Small intestine (tissue), 7 donors: ENCODE data around the gene ORAI2. TPM values are rescaled to one million over a fixed set of nuclear protein-coding genes. Genes with fewer than 3 reads are reported as not detected.
A peak's percentile ranks its signal among the peaks of the same experiment; 100 is the strongest.
"Not testable (repeated sequence)": the region's sequence is repeated elsewhere in the genome, so short reads cannot be mapped to it uniquely, and the experiment has no call there.

ENCODE experiments used
- DNase-seq, 2 donors: peaks; one replicate each; pipeline versions ENCODE4 v3.0.0 to v3.0.0-alpha.2; 2013
- FAIRE-seq: peaks from 2 replicates; lab custom pipeline; 2012; peaks lifted over from hg19 to GRCh38; lab: Jason Lieb, UNC
- H3K27ac ChIP-seq, 3 donors: one replicate each; pipeline ENCODE4 v1.5.1; 2013; ENCODE audit warnings: low read length in 2 of 3, mild to moderate bottlenecking in 2 of 3, control low read depth in 1 of 3, inconsistent platforms in 1 of 3, low read depth in 1 of 3, moderate library complexity in 1 of 3
- H3K27me3 ChIP-seq, 3 donors: one replicate each; pipeline ENCODE4 v1.6.1; 2013; ENCODE audit warnings: low read length in 3 of 3, inconsistent platforms in 1 of 3; ENCODE audit not compliant: control insufficient read depth in 3 of 3, insufficient read depth in 3 of 3
- H3K36me3 ChIP-seq, 3 donors: one replicate each; pipeline ENCODE4 v1.6.1; 2013; ENCODE audit warnings: low read length in 3 of 3, inconsistent platforms in 1 of 3, low read depth in 1 of 3, mild to moderate bottlenecking in 1 of 3, moderate library complexity in 1 of 3; ENCODE audit not compliant: control insufficient read depth in 3 of 3, insufficient read depth in 2 of 3
- H3K4me1 ChIP-seq, 3 donors: one replicate each; pipeline ENCODE4 v1.6.1; 2013; ENCODE audit warnings: low read length in 2 of 3, inconsistent platforms in 1 of 3, low read depth in 1 of 3, mild to moderate bottlenecking in 1 of 3, moderate library complexity in 1 of 3; ENCODE audit not compliant: control insufficient read depth in 3 of 3, insufficient read depth in 2 of 3
- H3K4me3 ChIP-seq, 3 donors: one replicate each; pipeline ENCODE4 v1.5.1; 2013; ENCODE audit warnings: low read length in 3 of 3, control low read depth in 1 of 3, inconsistent platforms in 1 of 3, low read depth in 1 of 3, mild to moderate bottlenecking in 1 of 3, moderate library complexity in 1 of 3
- H3K9me3 ChIP-seq, 2 donors: one replicate each; pipeline ENCODE4 v1.6.1; 2013; ENCODE audit warnings: low read depth in 1 of 2, low read length in 1 of 2; ENCODE audit not compliant: control insufficient read depth in 2 of 2, insufficient read depth in 1 of 2
- WGBS, 3 donors: extraction: QIAGEN DNeasy Blood & Tissue Kit; methylation state at CpG; one replicate each; pipeline ENCODE4 v1.1.7; 2013; 5-methylcytosine and 5-hydroxymethylcytosine counted together
- polyA plus RNA-seq, 4 donors: library from polyadenylated mRNA; stranded (reverse) in 3 of 4; unstranded in 1 of 4; fragments of 200-250 nt in 3 of 4; fragments of 120-200 nt in 1 of 4; gene quantifications; one replicate each; pipeline versions ENCODE4 v1.2.1 to v1.2.3, GENCODE V29; 2013
- donor health status: healthy with polysubstance abuse.
- donor health status: control.
- donor health status: control.
- donor health status: Bipolar disorder and iron deficiency.
- donor health status: healthy.

ORAI2 gene
- polyA plus RNA-seq, 4 donors, result 0.89 to 8.8 (median 5.4) TPM

DNA sequence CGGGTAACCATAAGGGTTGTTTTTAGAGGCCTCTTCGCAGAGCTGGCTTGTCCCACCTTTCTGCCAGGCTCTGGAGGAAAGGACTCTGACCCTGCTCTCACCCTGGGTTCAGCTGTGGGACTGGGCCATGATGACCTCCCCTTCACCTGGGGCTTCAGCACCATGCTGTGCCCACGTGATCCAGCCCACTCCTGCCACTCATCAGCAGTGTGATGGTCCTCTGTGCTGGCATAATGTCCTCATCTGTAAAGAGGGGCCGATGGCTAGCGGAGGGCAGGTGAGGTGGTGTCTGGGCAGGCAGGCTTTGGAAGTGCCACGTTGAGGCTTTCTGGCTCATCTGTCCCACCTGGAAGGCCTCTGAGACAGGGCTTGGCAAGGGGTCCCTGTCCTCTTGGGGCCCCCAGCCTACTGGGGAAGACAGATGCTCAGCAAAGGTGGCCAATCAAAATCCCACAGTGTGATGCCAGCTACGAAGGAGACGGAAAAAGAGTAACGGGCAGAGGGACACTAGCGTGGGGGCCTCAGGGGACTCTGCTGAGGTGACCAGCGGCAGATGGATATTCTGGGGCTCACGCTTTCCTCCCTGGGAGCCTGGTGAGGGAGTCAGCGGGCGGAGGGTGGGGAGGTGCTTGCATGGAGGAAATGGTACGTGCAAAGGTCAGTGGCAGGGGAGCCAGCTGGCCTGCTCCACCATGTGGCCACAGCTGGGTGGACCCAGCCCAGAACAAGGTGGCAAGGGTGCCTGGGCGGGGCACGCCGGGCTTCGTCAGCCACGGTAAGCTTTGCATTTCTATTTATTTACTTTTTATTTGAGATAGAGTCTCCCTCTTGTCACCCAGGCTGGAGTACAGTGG, 36.8 kb downstream of the ORAI2 start:
- no peak for FAIRE-seq

DNA sequence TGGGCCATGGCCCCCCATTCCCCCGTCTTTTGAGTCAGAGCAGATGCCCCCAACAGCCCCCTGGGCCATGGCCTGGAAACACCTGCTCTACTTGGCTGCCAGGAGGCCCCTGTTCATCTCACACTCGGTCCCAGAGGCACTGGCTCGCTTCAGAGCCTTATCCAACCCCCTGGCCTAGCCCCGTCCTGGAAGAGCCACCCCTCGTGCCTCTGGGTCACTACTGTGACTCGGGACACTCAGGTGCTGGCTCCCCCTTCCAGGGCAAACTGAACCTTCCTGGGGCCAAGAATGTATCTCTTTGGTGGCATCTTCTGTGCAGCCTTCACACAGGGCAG, 38.4 kb downstream of the ORAI2 start:
- Histone ChIP-seq H3K9me3 (no peaks in the 10 kb centered on the region), H3K27ac (no peak overlapping the region), H3K27me3 (no peaks in the 10 kb centered on the region), H3K4me3 (no peak overlapping the region), H3K4me1 (peaks cover 0 to 4% (median 0%) of the 10 kb centered on the region in 3 donors), H3K36me3 (peaks cover 0 to 63% (median 2%) of the 10 kb centered on the region in 3 donors)
- 75 to 93% (median 84%) methylated on average over 6 of the region's 6 CpGs for WGBS, 3 donors
- DNase-seq (no peak), FAIRE-seq (no peak)

More for the DNA sequence above, 36.8 kb downstream of the ORAI2 start:
- Histone ChIP-seq H3K4me1 (peaks cover 5 to 7% (median 5%) of the 10 kb centered on the region in 3 donors), H3K36me3 (peaks cover 0 to 63% (median 2%) of the 10 kb centered on the region in 3 donors), H3K4me3 (no peak overlapping the region), H3K9me3 (no peaks in the 10 kb centered on the region), H3K27ac (peak overlapping the region in 1 of 3 donors; percentile 4), H3K27me3 (no peaks in the 10 kb centered on the region)
- DNase-seq, result peak; percentile 40 to 93
- 23 to 66% (median 48%) methylated on average over 20 of the region's 20 CpGs for WGBS, 3 donors

DNA sequence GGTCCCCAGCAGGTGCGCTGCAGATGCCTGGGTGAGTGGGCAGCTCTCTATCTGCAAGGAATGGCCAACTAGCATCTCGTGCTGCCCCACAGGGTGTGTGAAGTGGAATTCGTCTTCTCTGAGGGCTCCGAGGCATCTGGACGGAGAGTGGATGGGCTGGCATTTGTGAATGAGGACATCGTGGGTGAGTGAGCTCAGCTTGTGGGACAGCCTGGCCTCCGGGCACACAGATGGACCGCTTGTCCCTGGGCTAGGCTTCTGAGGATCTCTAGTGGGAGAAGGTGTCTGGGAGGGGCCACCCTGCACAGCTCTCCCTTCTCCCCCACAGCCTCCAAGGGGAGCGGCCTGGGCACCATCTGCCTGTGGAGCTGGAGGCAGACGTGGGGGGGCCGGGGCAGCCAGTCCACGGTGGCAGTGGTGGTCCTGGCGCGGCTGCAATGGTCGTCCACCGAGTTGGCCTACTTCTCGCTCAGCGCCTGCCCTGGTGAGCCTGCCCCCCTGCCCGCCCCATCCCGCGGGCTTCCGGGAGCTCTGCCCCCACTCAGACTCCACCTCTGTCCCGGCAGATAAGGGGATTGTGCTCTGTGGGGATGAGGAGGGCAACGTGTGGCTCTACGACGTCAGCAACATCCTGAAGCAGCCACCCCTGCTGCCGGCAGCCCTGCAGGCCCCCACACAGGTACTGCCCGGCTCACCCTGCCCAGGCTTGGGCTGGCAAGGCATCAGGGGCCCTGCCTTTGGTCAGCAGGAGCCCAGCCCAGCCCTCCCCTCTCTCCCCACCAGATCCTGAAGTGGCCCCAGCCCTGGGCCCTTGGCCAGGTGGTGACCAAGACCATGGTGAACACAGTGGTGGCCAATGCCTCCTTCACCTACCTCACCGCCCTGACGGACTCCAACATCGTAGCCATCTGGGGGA, 39.0 kb downstream of the ORAI2 start:
- DNase-seq (no peak), FAIRE-seq (no peak)
- Histone ChIP-seq H3K9me3 (no peaks in the 10 kb centered on the region), H3K27ac (no peak overlapping the region), H3K4me3 (no peak overlapping the region), H3K4me1 (peaks cover 0 to 4% (median 0%) of the 10 kb centered on the region in 3 donors), H3K27me3 (no peaks in the 10 kb centered on the region), H3K36me3 (peaks cover 0 to 60% (median 2%) of the 10 kb centered on the region in 3 donors)
- 75 to 80% (median 79%) methylated on average over 25 to 31 of the region's 31 CpGs for WGBS, 3 donors

DNA sequence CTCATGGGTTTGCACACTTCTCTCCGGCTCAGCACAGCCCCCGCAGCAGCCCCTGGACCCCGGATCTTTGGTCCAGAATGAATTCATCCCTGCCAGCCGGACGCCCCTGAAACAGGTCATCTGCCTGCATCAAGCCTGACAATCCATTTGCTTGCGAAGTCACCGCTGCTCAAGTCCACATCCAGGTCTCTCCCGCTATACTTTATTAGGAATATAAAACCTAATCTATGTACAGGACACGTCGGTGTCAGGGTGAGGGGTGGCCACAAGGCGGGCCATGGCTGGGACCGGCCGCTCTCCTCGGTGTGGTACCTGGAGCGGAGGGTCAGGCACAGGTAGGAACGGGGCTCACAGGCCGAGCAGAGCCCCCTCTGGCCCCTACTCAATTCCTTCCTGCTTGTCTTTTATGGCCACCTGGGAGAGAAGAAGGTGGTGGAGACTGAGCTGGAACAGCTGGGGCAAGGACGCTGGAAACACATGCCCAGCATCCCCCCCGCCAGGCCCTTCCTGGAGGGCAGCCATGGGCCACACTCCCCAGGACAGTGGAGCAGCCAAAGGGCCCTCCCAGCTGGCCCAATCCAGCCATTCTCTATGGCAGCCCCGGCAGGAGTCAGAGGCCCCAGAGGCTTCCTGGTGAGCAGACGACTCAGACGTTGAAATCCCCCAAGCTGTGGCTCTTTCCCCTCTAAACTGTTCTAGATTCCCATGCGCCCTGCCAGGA, 40.1 kb downstream of the ORAI2 start:
- FAIRE-seq, result no peak
- Histone ChIP-seq H3K36me3 (peaks cover 0 to 50% (median 2%) of the 10 kb centered on the region in 3 donors), H3K4me3 (no peak overlapping the region), H3K27ac (no peak overlapping the region), H3K9me3 (no peaks in the 10 kb centered on the region), H3K27me3 (no peaks in the 10 kb centered on the region), H3K4me1 (peaks cover 0 to 4% (median 0%) of the 10 kb centered on the region in 3 donors)
- no peak for DNase-seq
- 79 to 84% (median 83%) methylated on average over 22 to 23 of the region's 23 CpGs for WGBS, 3 donors

DNA sequence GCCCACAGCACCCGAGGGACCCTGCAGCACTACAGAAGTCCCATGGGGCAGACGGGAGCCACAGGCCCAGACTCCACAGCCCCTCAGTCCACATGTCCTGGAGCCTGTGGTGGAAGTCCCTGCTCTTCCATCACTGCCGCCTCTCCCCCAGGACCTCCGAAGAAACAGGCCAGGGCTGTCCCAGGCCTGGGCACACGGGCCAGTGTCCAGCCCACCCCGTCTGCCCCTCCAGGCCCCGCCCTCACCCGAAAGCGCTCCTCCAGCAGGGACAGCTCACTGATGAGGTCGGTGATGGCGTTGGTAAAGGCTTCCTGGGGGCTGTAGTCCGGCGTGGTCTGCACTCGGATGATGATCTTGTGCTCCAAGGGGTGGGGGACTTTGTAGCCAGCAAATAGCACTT, 40.7 kb downstream of the ORAI2 start:
- 84 to 86% (median 85%) methylated on average over 4 to 14 of the region's 14 CpGs for WGBS, 3 donors
- not testable (repeated sequence) for H3K9me3 ChIP-seq, FAIRE-seq, H3K27ac ChIP-seq, DNase-seq, H3K27me3 ChIP-seq, H3K4me1 ChIP-seq, H3K4me3 ChIP-seq
- peaks cover 0 to 43% (median 2%) of the 10 kb centered on the region in 3 donors for H3K36me3 ChIP-seq

DNA sequence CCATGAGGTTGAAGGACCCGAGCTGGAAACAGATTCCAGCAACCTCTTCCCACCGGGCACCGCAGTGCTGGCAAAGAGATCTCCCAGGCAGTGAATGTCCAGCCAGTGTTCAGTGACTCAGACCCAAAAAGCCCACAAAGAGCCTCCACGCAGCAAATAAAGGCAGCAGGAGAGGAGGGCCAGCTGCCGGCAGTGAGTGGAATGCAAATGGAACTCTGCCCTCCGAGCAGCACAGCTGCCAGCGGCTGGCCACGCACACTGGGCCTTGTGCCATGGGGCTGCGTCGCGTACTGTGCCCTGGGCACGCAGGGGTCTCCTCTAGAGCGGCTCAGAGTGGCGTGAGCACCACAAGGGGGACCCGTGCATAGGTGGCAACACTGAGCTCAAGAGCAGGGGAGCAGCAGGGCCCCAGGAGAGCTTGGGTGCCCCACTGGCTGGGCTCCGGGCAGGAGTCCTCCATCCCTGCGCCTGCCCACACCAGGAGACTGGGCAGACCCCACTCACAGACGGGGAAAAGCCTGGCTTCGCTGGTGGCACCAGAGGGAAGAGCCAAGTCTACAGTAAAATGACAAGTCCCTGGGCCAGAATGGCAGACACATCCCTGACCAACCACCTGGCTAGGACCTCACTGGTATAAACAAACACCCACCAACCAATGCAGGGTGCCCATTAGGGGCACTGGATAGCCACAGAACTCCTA, 41.5 kb downstream of the ORAI2 start:
- not testable (repeated sequence) for FAIRE-seq, DNase-seq, H3K4me3 ChIP-seq, H3K4me1 ChIP-seq, H3K27ac ChIP-seq, H3K9me3 ChIP-seq, H3K27me3 ChIP-seq
- peaks cover 0 to 35% (median 2%) of the 10 kb centered on the region in 3 donors for H3K36me3 ChIP-seq
- WGBS, 3 donors, result 81 to 83% (median 82%) methylated on average over 5 to 16 of the region's 19 CpGs

DNA sequence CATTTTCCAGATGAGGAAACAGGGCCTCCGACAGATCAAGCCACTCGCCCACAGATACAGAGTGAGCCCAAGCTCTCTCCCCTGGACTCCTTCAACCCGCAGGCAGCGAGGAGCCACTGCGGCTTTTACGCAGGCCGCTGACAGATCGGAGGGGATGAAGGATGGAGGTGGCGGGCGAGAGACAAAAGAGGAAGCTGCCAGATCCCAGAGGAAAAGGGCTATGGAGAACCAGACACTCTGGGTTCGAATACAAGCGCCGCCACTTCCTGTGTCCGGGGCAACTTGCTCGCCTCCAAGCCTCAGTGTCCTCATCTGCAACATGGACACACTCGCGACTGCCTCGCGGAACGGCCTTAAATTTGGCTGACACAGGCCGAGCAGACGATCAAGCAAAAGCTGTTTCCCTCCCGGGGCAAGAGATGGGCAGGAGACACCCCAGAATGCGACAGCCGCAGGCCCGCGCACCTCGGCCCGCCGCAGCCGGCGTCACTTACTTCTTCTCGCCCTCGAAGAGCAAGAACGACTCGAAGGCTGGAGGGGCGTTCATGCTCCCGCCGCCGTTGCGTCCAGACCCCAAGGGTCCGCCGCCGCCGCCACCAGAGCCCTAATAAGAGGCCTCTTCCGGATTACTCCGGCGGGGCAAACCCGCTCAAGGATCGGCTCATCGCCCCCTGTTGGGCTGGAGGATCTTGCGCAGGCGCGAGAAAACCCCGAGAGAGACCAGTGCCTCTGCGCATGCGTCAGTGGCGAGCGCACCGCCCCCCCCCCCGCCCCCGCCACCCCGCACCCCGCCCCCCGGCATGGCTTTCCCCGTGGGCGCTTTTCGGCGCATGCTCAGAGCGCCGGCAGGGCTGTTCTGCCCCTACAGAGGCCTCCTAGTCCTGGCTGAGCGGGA, 45.2 kb downstream of the ORAI2 start, which contains the start of gene POLR2J:
POLR2J (minus strand) TSS at position 609 of the 895 bp plus-strand sequence; CDS start at position 547, 62 bp downstream.
- not testable (repeated sequence) for H3K9me3 ChIP-seq, H3K27ac ChIP-seq, FAIRE-seq, H3K4me1 ChIP-seq, H3K27me3 ChIP-seq, H3K36me3 ChIP-seq
- H3K4me3 ChIP-seq, result peak within 1 kb of the TSS in 2 of 3 donors; percentile 38 to 41
- 0% methylated on average over 9 to 57 of the region's 72 CpGs for WGBS, 3 donors
- peak; percentile 30 to 51 for DNase-seq
